ENCODE measurements around the gene C1orf56.
"Not testable (repeated sequence)": the region's sequence is repeated elsewhere in the genome, so short reads cannot be mapped to it uniquely, and the experiment has no call there.

The C1orf56 gene

GRCh38 chr1:151060657-151061421 is 13.3 kb downstream of the C1orf56 start:
- DNase-seq (ENCODE audit: low read depth in 2 of 2) = no peak

- DNase-seq (ENCODE audit: low read depth in 2 of 2) = no peak
Measured at GRCh38 chr1:151061704-151062103, 14.2 kb downstream of the C1orf56 start.

GRCh38 chr1:151062741-151063371 is 15.3 kb downstream of the C1orf56 start:
- DNase-seq (ENCODE audit: low read depth in 2 of 2) = no peak

GRCh38 chr1:151065089-151065645 is 17.6 kb downstream of the C1orf56 start:
- no peak for DNase-seq (ENCODE audit: low read depth in 2 of 2)

- DNase-seq (ENCODE audit: low read depth in 2 of 2) = no peak
Measured at GRCh38 chr1:151067185-151067584, 19.6 kb downstream of the C1orf56 start.

- no peak for DNase-seq (ENCODE audit: low read depth in 2 of 2)
Measured at GRCh38 chr1:151069103-151069486, 21.5 kb downstream of the C1orf56 start.

GRCh38 chr1:151070474-151071276 is 23.1 kb downstream of the C1orf56 start, which contains the start of gene GABPB2:
TSS of gene GABPB2 (plus strand) at chr1:151070761. CDS start at chr1:151088190, 17,429 bp downstream.
- DNase-seq (ENCODE audit: low read depth in 2 of 2) = peak; percentile 60 to 84

- DNase-seq (ENCODE audit: low read depth in 2 of 2) = no peak
Measured at GRCh38 chr1:151072224-151072623, 24.7 kb downstream of the C1orf56 start.

- no peak for DNase-seq (ENCODE audit: low read depth in 2 of 2)
Measured at GRCh38 chr1:151085953-151086559, 38.5 kb downstream of the C1orf56 start.

- DNase-seq (ENCODE audit: low read depth in 2 of 2) = not testable (repeated sequence)
Measured at GRCh38 chr1:151097426-151097825, 49.9 kb downstream of the C1orf56 start.

GRCh38 chr1:151098126-151098525 is 50.6 kb downstream of the C1orf56 start:
- DNase-seq (ENCODE audit: low read depth in 2 of 2) = no peak
